OCI-LY7 (cell line): Measurements from ENCODE around the gene IAH1. TPM values are rescaled to one million over a fixed set of nuclear protein-coding genes. Genes with fewer than 3 reads are reported as not detected.

Experiments used
- BruUV-seq: library from RNA; stranded (reverse); fragments of 400-500 nt; replicated peaks from 2 replicates; lab custom pipeline; 2021; lab: Mats Ljungman, UMichigan
- CTCF ChIA-PET: fragments of 300-600 bp; sonication (Branson Sonifier 250); formaldehyde crosslinking; loops from one replicate; lab custom pipeline; 2022; ENCODE audit warnings: antibody characterized with exemption; ENCODE audit not compliant: unreplicated experiment; lab: Charles Lee
- POLR2A ChIA-PET: fragments of 300-600 bp; sonication (Branson Sonifier 250); formaldehyde crosslinking; loops from one replicate; lab custom pipeline; 2022; ENCODE audit warnings: antibody characterized with exemption; lab: Charles Lee
- DNase-seq: peaks from one replicate; pipeline ENCODE4 v3.0.0-alpha.2; 2015; ENCODE audit warnings: low spot score
- H2AFZ ChIP-seq: fragments of 200-600 bp; sonication (generic), shearing (Covaris generic); 2 replicates; pipeline ENCODE4 v1.6.1; 2014; ENCODE audit warnings: mild to moderate bottlenecking, antibody characterized with exemption, low read length, moderate library complexity
- H3K27ac ChIP-seq: fragments of 200-600 bp; sonication (generic); 2 replicates; pipeline ENCODE4 v1.5.1; 2014; ENCODE audit warnings: mixed run types, low read depth, mild to moderate bottlenecking, moderate library complexity, low read length, inconsistent platforms; ENCODE audit not compliant: poor library complexity, severe bottlenecking
- H3K36me3 ChIP-seq: fragments of 200-600 bp; sonication (generic); 2 replicates; pipeline ENCODE4 v1.6.1; 2014; ENCODE audit warnings: mild to moderate bottlenecking, antibody characterized with exemption, low read length, moderate library complexity, mixed read lengths; ENCODE audit not compliant: insufficient read depth
- H3K4me1 ChIP-seq: fragments of 200-600 bp; sonication (generic); 2 replicates; pipeline ENCODE4 v1.5.1; 2014; ENCODE audit warnings: mild to moderate bottlenecking, low read length; ENCODE audit not compliant: insufficient read depth, poor library complexity, severe bottlenecking
- H3K4me2 ChIP-seq: fragments of 200-600 bp; sonication (generic); 2 replicates; pipeline ENCODE4 v1.6.1; 2014; ENCODE audit warnings: mild to moderate bottlenecking, low read length
- H3K4me3 ChIP-seq: fragments of 200-600 bp; sonication (generic); 2 replicates; pipeline ENCODE4 v1.5.1; 2014; ENCODE audit warnings: mild to moderate bottlenecking, low read depth, low read length; ENCODE audit not compliant: poor library complexity, severe bottlenecking
- H3K79me2 ChIP-seq: fragments of 200-600 bp; sonication (generic); 2 replicates; pipeline ENCODE4 v1.6.1; 2016; ENCODE audit warnings: low read depth, mild to moderate bottlenecking, low read length, moderate library complexity, mixed read lengths; ENCODE audit not compliant: insufficient read depth
- H3K9me2 ChIP-seq: fragments of 200-600 bp; sonication (generic); 2 replicates; pipeline ENCODE4 v1.6.1; 2016; ENCODE audit warnings: mild to moderate bottlenecking, low read length, mixed read lengths; ENCODE audit not compliant: insufficient read depth
- H3K9me3 ChIP-seq: fragments of 200-600 bp; sonication (generic); 2 replicates; pipeline ENCODE4 v1.6.1; 2014; ENCODE audit warnings: mild to moderate bottlenecking, mixed run types, low read length, mixed read lengths
- H4K20me1 ChIP-seq: fragments of 200-600 bp; sonication (generic); 2 replicates; pipeline ENCODE4 v1.6.1; 2014; ENCODE audit warnings: mild to moderate bottlenecking, antibody characterized with exemption, low read length, moderate library complexity, mixed read lengths; ENCODE audit not compliant: insufficient read depth
- EZH2phosphoT487 ChIP-seq: fragments of 200-600 bp; sonication (generic); IDR thresholded peaks from 2 replicates; pipeline ENCODE4 v1.6.1; 2018; ENCODE audit warnings: low read depth, borderline replicate concordance, mild to moderate bottlenecking, mixed run types, antibody characterized with exemption, low read length, moderate library complexity, mixed read lengths
- intact Hi-C: fragments of 100-400 bp; cut with micrococcal nuclease; formaldehyde crosslinking; loops from one replicate; pipeline ENCODE4 v1.10.0; 2022; ENCODE audit not compliant: unreplicated experiment
- total RNA-seq, 2 experiments: library from RNA; depleted of rRNA in 1 of 2; stranded (reverse); fragments of >200 nt in 1 of 2; shearing (Covaris generic) in 1 of 2; gene quantifications; 2 replicates each; pipeline ENCODE4 v1.2.3, GENCODE V29; 2014 to 2022
- TF ChIP-seq, protein P1 (sequence below): fragments of 200-600 bp; sonication (generic); conservative IDR thresholded peaks from 2 replicates; pipeline ENCODE4 v1.5.1; 2014; ENCODE audit warnings: mild to moderate bottlenecking, antibody characterized with exemption, low read length, moderate library complexity, mixed read lengths

IAH1 gene
- total RNA-seq, 2 experiments from 2014 or later = 0.66 to 3.8 TPM

DNA sequence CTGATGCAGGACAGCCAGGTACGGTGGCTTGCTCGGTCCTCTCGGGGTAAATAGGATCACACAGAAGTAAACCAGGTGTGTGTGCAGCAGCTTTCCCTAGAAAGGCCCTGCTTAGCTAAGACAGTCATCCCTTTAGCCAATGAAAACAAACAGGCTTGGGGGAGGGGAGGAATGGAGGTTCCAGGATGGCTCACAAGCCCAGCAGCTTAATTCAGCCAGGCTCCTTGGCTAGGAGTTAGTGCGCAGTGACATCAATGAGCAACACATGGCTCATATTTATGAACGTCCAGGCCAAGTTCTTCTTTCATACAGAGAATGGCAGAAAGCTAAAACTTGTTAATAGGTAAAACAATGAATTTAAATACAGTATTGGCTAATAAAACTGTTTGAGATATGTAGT lies 10.2 kb downstream of the IAH1 start:
- Histone ChIP-seq H3K4me2 (no peak overlapping the region), H3K4me3 (no peak overlapping the region), H3K4me1 (peaks cover 30% of the 10 kb centered on the region), H3K9me3 (no peaks in the 10 kb centered on the region), H3K79me2 (no peaks in the 10 kb centered on the region), H3K36me3 (peaks cover 95% of the 10 kb centered on the region), H2AFZ (no peak overlapping the region), H3K27ac (no peak overlapping the region), H4K20me1 (no peaks in the 10 kb centered on the region; the same call in 1 of the 2 replicates), H3K9me2 (no peaks in the 10 kb centered on the region)
- no peak for DNase-seq
- CTCF ChIA-PET = no interaction called here
- intact Hi-C loops = no loop called here
- TF ChIP-seq, protein P1, sequence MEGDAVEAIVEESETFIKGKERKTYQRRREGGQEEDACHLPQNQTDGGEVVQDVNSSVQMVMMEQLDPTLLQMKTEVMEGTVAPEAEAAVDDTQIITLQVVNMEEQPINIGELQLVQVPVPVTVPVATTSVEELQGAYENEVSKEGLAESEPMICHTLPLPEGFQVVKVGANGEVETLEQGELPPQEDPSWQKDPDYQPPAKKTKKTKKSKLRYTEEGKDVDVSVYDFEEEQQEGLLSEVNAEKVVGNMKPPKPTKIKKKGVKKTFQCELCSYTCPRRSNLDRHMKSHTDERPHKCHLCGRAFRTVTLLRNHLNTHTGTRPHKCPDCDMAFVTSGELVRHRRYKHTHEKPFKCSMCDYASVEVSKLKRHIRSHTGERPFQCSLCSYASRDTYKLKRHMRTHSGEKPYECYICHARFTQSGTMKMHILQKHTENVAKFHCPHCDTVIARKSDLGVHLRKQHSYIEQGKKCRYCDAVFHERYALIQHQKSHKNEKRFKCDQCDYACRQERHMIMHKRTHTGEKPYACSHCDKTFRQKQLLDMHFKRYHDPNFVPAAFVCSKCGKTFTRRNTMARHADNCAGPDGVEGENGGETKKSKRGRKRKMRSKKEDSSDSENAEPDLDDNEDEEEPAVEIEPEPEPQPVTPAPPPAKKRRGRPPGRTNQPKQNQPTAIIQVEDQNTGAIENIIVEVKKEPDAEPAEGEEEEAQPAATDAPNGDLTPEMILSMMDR = no peak
- TF ChIP-seq EZH2phosphoT487 = no peak
- BruUV-seq = no TSS peak
- POLR2A ChIA-PET = interaction anchor here (1.5 to 2.2 kb wide), 2 partner anchors 9 to 13 kb away, joined by 3 to 8 read pairs; no protein-coding TSS in a partner anchor

DNA sequence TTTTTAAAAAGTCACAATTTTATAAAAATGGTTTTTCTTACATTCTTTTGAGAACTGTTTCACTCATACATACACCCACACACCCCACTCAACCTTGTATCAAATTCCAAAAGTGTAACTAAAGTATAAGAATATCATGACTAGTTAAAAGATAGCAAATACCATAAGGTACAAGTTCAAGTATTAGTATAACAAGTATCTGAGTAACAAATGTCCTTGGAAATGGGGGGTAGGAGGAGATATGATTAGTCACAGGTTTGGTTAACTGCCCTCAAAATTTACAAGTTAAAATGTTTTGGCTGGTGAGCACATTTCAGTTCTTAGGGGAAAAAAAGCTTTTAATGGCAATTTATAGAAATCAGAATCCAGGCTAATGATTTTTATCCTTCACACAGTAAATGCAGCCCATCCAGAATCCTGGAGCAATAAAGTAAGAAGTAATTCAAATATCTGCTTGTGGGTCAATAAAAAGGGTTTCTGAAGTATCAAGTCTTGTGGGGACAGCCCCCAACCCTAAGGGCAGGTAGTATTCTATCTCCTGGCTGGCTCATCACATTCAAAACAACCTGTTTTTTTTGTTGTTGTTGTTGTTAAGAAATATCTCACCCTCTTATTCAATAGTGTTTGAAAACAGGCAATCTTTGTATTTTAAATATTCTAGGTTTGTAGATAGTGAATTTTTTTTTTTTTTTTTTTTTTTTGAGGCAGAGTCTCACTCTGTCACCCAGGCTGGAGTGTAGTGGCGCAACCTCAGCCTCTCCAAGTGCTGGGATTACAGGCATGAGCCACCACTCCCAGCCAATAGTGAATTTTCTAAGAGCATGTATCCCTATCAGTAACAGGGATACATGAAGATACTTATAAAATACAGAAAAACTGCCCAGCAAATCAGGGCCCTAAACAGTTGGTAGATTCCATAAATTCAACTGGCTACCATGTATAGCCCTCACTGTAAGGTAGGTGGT lies 14.5 kb downstream of the IAH1 start:
- ChIA-PET POLR2A (interaction anchor here (0.6 to 1.1 kb wide), 2 partner anchors 67 to 93 kb away, joined by 3 to 8 read pairs; partner anchors contain the start of gene ADAM17), CTCF (no interaction called here)
- no TSS peak for BruUV-seq
- H3K27ac ChIP-seq = no peak overlapping the region
- H4K20me1 ChIP-seq = no peaks in the 10 kb centered on the region; the same call in 1 of the 2 replicates
- no peak overlapping the region for H3K4me3 ChIP-seq
- no peak for DNase-seq
- no peaks in the 10 kb centered on the region for H3K4me1 ChIP-seq
- peaks cover 100% of the 10 kb centered on the region for H3K36me3 ChIP-seq
- H3K9me3 ChIP-seq = no peaks in the 10 kb centered on the region
- no peak overlapping the region for H2AFZ ChIP-seq
- no peaks in the 10 kb centered on the region for H3K9me2 ChIP-seq
- H3K4me2 ChIP-seq = no peak overlapping the region
- intact Hi-C loops = no loop called here
- TF ChIP-seq, protein P1 = no peak
- TF ChIP-seq EZH2phosphoT487 = no peak
- H3K79me2 ChIP-seq = no peaks in the 10 kb centered on the region
